ENCODE results near the gene TOMM70. TPM values are rescaled to one million over a fixed set of nuclear protein-coding genes. Genes with fewer than 3 reads are reported as not detected.

The TOMM70 gene
- total RNA-seq, 1 donor: 40.9 TPM

DNA sequence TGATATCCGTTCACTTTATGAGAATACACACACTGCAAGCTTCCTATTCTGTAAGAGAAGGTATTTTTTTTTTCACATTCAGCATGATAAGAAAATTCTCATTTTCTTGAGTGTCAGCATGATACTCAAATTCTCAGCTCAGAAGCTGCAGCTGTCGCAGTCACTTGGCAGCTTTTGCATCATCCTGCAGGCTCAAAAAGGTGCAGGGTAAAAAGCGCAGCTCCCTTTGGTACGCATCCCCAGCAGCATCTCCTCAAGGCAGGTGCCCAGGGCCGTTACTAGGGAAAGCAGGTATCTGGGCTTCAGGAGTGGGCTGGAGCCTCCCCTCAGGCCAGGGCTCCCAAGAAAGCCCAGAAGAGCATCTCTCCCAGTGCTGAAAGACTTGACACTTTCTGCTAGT lies 22.7 kb upstream of the TOMM70 start:
- no peaks in the 10 kb centered on the region for H3K9me3 ChIP-seq (ENCODE audit: low read depth, low read length)
- peaks cover 13% of the 10 kb centered on the region for H3K4me1 ChIP-seq (ENCODE audit: insufficient read depth, low read length)
- H3K27me3 ChIP-seq (ENCODE audit: insufficient read depth, low read length): no peaks in the 10 kb centered on the region
- no peak overlapping the region for H3K4me3 ChIP-seq (ENCODE audit: low read length)

DNA sequence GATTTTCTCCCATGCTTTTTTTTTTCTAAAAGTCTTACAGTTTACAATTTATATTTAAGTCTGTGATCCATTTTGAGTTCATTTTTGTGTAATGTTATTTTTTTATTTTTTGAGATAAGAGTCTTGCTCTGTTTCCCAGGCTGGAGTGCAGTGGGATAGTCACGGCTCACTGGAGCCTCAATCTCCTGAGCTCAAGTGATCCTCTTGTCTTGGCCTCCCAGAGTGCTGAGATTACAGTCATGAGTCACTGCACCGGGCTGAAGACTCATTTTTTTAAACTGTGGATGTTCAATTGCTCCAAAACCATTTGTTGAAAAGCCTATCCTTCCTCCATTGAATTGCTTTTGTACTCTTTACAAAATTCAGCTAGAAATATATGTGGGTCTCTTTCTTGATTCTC lies 20.0 kb upstream of the TOMM70 start:
- Histone ChIP-seq H3K27me3 (ENCODE audit: insufficient read depth, low read length) (no peaks in the 10 kb centered on the region), H3K9me3 (ENCODE audit: low read depth, low read length) (no peaks in the 10 kb centered on the region), H3K4me1 (ENCODE audit: insufficient read depth, low read length) (peaks cover 17% of the 10 kb centered on the region), H3K4me3 (ENCODE audit: low read length) (no peak overlapping the region)

DNA sequence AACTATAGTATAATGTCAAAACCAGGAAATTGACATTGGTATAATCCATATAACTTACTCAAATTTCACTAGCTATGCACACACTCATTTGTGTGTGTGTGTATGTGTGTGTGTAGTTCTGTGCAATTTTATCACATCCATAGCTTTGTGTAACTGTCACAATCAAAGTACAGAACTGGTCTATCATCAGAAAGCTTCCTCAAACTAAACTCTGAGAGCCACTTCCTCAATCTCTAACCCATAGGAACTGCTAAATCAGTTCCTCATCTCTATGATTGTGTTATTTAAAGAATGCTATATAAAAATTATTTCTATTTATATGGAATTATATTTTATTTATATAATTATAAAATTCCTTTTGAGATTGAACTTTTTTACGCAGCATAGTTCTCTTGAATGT lies 18.5 kb upstream of the TOMM70 start:
- H3K4me3 ChIP-seq (ENCODE audit: low read length): no peak overlapping the region
- H3K9me3 ChIP-seq (ENCODE audit: low read depth, low read length): no peaks in the 10 kb centered on the region
- peaks cover 17% of the 10 kb centered on the region for H3K4me1 ChIP-seq (ENCODE audit: insufficient read depth, low read length)
- no peaks in the 10 kb centered on the region for H3K27me3 ChIP-seq (ENCODE audit: insufficient read depth, low read length)

DNA sequence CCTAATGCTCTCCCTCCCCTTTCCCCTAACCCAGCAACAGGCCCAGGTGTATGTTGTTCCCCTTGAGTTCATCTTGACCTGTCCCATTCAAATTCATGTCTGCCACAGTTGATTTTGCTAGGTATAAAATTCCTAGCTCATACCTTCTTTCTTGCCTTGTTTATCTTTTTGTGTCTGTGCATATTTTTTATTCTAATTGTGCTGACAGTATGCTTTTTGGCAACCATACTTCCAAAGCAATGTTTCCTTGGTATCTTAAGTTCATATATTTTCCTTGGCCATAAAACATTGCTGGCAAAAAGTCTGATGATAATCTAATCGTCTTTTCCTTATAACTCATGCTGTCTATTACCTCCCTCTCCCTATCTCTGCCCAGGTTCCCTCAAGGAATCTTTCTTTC lies 16.0 kb upstream of the TOMM70 start:
- Histone ChIP-seq H3K9me3 (ENCODE audit: low read depth, low read length) (no peaks in the 10 kb centered on the region), H3K4me1 (ENCODE audit: insufficient read depth, low read length) (peaks cover 17% of the 10 kb centered on the region), H3K4me3 (ENCODE audit: low read length) (no peak overlapping the region), H3K27me3 (ENCODE audit: insufficient read depth, low read length) (no peaks in the 10 kb centered on the region)

DNA sequence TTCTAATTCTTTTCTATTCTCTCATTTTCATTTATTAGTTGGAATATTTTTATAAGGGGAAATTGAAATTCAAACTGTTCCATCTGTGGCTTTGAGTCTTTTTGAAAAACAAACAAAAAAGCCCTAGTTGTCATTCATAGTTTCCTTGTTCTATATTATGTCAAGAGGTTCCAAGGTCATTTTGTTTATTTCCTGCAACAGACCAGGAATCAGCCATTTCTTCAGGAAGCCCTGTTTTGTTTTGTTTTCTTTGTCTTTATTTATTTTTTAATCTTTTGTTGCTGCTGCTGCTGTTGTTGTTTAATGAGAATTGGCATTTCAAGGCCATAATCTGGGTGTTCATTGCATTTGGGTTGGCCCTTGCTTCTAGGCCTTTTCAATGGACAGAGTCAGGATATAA lies 15.3 kb upstream of the TOMM70 start:
- H3K4me3 ChIP-seq (ENCODE audit: low read length): no peak overlapping the region
- H3K9me3 ChIP-seq (ENCODE audit: low read depth, low read length): no peaks in the 10 kb centered on the region
- no peaks in the 10 kb centered on the region for H3K27me3 ChIP-seq (ENCODE audit: insufficient read depth, low read length)
- peaks cover 17% of the 10 kb centered on the region for H3K4me1 ChIP-seq (ENCODE audit: insufficient read depth, low read length)

DNA sequence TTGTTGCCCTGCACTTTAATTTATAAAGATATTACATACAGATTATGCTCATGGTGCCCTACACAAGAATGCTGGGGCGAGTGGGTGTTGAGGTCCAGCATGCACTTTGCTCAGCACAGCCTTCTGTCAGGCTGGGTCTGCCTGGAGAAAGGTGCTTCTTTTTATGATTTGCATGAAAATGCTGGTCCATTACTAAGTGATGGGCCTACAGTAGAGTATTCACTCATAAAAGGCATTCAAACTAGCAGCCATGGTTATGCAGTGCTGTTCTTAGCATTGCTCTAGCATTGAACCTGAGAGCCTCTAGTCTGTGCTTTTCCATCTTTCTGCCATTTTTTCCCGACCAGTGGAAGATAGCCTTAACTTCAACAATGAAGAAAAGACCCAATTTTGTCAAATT lies 12.7 kb upstream of the TOMM70 start:
- Histone ChIP-seq H3K27me3 (ENCODE audit: insufficient read depth, low read length) (no peaks in the 10 kb centered on the region), H3K4me1 (ENCODE audit: insufficient read depth, low read length) (peaks cover 4% of the 10 kb centered on the region), H3K9me3 (ENCODE audit: low read depth, low read length) (no peaks in the 10 kb centered on the region), H3K4me3 (ENCODE audit: low read length) (no peak overlapping the region)

DNA sequence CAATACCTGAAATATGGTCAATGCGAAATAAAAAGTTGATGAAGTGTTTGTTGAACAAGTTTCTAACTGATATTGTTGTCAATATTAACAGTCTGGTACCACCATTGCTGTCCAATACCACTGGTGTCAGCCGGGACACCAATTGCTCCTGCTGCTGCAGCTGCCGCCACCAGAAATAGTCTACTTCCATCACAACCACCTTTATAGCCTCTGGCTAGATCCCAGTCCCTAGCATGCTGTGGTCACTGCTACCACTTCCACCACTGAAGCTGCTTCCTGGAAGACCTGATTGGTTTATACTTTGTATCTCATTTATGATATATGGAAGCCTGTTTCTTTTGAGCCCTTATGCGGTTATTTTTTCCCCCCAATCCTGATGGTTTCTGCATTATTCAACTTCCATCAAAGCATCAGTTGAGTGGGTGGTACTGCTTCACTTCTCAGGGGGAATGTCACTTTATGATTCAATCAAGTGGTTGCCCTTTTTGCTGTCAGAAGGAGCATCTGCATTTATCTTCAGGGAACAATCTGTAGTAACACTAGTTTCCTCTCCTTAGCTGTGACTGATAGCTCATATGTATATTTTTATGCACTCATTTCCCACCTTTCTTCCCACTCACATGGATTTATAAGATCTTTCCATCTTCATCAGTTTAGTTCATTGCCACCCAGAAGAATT lies 12.2 kb upstream of the TOMM70 start:
- Histone ChIP-seq H3K4me3 (ENCODE audit: low read length) (no peak overlapping the region), H3K4me1 (ENCODE audit: insufficient read depth, low read length) (no peaks in the 10 kb centered on the region), H3K9me3 (ENCODE audit: low read depth, low read length) (peaks cover under 1% of the 10 kb centered on the region), H3K27me3 (ENCODE audit: insufficient read depth, low read length) (no peaks in the 10 kb centered on the region)

DNA sequence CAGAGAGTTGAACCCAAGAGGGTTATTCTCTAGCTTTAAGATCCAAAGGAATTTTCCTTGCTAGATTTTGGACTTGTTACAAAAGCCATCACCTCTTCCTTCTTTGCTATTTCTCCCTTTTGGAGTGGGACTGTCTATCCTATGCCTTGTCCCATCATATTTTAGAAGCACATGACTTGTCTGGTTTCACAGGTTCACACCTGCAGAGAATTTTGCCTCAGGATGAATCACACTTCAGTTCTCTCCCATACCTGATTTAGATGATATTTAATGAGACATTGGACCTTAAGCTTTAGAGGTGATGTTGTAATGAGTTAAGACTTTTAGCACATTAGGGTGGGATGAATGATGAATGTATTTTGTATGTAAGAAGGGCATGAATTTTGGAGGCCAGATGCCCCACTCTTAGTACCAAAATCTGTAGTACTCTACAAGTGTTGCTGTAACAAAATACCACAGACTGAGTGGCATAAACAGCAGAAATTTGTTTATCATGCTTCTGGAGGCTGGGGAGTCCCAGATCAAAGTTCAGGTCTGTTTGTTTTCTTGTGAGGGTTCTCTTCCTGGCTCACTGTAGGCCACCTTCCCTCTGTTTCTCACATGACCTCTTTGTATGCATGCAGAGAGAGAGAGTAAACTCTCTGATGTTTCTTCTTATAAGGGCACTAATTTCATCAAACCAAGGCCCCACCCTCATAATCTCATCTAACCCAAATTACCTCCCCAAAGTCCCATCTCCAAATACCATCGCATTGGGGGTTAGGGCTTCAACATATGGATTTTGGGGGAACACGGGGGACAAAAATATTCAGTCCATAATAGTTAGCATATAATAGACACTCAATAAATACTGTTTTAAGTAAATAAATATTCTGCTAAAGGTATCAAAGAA lies 10.4 kb upstream of the TOMM70 start:
- Histone ChIP-seq H3K27me3 (ENCODE audit: insufficient read depth, low read length) (no peaks in the 10 kb centered on the region), H3K4me1 (ENCODE audit: insufficient read depth, low read length) (no peaks in the 10 kb centered on the region), H3K9me3 (ENCODE audit: low read depth, low read length) (peaks cover 12% of the 10 kb centered on the region), H3K4me3 (ENCODE audit: low read length) (no peak overlapping the region)

DNA sequence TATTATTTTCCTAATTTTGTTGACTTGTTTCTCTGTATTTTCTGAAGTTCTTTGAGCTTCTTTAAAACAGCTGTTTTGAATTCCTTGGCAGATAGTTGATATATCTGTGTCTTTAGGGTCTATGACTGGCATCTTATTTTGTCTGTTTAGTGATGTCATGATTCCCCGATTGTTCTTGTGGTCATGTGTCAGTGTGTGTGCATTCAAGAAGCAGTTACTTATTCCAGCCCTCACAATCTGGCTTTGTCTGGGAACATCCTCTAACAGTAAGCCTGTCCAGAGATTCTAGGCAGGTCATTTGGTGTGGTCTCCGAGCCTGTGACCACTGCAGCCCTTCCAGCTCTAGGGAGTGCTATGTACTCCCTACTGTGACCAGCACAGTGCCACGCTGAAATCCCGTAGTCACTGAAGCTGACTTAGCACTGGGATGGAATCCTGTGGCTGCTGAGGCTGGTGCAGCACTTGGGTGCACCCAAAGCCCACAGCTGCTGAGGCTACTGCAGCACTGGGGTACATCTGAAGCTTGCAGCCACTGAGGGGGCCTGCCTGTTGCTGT lies 7.2 kb upstream of the TOMM70 start:
- peaks cover 5% of the 10 kb centered on the region for H3K4me1 ChIP-seq (ENCODE audit: insufficient read depth, low read length)
- H3K27me3 ChIP-seq (ENCODE audit: insufficient read depth, low read length): no peaks in the 10 kb centered on the region
- H3K4me3 ChIP-seq (ENCODE audit: low read length): no peak overlapping the region
- H3K9me3 ChIP-seq (ENCODE audit: low read depth, low read length): peaks cover 12% of the 10 kb centered on the region

DNA sequence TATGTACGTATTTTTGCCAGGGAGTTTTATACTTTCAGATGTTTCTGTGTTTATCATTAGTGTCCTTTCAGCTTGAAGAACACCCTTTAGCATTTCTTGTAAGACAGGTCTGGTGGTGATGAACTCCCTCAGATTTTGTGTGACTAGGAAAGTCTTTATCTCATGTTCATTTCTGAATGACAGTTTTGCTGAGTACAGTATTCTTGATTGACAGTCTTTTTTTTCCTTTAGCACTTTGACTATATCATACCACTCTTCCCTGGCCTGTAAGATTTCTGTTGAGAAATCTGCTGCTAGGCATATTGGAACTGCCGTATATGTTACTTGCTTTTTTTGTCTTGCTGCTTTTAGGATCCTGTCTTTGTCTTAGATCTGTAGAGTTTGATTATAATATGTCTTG lies 6.3 kb upstream of the TOMM70 start:
- peaks cover 13% of the 10 kb centered on the region for H3K4me1 ChIP-seq (ENCODE audit: insufficient read depth, low read length)
- no peaks in the 10 kb centered on the region for H3K27me3 ChIP-seq (ENCODE audit: insufficient read depth, low read length)
- no peak overlapping the region for H3K4me3 ChIP-seq (ENCODE audit: low read length)
- peaks cover 12% of the 10 kb centered on the region for H3K9me3 ChIP-seq (ENCODE audit: low read depth, low read length)

DNA sequence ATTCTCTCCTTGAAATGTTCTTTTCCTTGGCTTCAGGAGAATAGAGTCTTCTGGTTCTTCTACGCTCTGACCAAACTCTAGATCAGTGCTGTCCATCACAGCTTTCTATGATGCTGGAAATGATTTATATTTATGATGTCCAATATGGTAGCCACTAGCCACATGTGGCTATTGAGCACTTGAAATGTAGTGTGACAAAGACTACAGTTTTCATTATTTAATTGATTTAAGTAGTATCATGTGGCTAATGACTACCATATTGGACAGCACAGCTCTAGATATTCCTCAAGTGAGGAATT lies 3.3 kb upstream of the TOMM70 start:
- H3K4me3 ChIP-seq (ENCODE audit: low read length): no peak overlapping the region
- H3K9me3 ChIP-seq (ENCODE audit: low read depth, low read length): peaks cover 12% of the 10 kb centered on the region
- H3K27me3 ChIP-seq (ENCODE audit: insufficient read depth, low read length): no peaks in the 10 kb centered on the region
- peaks cover 30% of the 10 kb centered on the region for H3K4me1 ChIP-seq (ENCODE audit: insufficient read depth, low read length)

DNA sequence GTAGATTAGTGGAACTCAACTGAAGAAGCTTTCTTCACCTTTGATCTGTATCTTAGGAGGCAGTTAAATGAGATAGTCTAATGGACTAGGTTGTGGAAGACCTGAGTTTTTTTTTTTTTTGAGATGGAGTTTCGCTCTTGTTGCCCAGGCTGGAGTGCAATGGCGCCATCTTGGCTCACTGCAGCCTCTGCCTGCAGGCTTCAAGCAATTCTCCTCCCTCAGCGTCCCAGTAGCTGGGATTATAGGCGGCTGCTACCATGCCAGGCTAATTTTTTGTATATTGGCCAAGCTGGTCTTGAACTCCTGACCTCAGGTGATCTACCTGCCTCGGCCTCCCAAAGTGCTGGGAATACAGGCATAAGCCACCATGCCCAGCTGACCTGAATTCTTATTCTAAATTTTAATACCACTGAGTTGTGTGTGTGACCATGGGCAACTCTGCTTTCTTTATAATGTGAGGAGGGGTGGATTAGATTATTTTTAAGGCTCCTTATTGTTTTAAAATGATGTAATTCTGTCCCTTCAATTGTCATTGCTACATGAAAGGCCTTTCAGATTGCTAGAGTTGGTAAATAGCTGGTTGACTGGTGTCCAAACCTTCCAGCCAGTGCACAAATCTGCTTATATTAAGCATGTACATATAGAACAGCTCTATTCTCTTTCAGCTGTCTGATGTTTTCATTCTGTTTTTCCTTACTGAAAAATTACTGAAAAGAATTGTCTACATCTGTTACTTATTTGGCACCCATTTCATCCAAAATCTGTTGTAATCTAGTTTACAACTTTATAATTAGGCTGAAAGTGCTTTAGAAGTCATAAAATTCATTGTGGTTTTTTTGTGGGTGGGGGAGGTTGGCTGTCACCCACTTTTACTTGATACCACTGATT lies 2.7 kb upstream of the TOMM70 start:
- peaks cover 12% of the 10 kb centered on the region for H3K9me3 ChIP-seq (ENCODE audit: low read depth, low read length)
- H3K27me3 ChIP-seq (ENCODE audit: insufficient read depth, low read length): no peaks in the 10 kb centered on the region
- H3K4me3 ChIP-seq (ENCODE audit: low read length): no peak overlapping the region
- peaks cover 36% of the 10 kb centered on the region for H3K4me1 ChIP-seq (ENCODE audit: insufficient read depth, low read length)

DNA sequence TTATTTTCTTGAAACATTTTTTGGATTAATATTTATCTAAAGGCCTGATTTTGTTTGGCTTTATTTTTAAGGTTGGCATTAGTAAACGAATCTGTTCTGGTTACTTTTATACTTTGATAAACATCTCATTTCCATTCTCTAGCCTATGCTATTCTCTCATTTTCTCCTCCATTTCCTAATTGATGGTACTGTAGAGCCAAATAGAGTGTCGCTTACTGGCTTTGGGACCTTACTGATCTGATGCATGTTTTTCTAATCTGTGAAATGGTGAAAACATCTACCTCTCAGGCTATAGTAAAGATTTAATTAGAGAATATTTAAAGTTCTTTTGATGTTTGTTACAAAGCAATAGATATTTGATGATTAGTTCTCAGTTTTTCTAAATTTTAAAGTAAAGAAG lies 2.0 kb upstream of the TOMM70 start:
- Histone ChIP-seq H3K9me3 (ENCODE audit: low read depth, low read length) (peaks cover 10% of the 10 kb centered on the region), H3K4me3 (ENCODE audit: low read length) (no peak overlapping the region), H3K27me3 (ENCODE audit: insufficient read depth, low read length) (no peaks in the 10 kb centered on the region), H3K4me1 (ENCODE audit: insufficient read depth, low read length) (peaks cover 36% of the 10 kb centered on the region)

DNA sequence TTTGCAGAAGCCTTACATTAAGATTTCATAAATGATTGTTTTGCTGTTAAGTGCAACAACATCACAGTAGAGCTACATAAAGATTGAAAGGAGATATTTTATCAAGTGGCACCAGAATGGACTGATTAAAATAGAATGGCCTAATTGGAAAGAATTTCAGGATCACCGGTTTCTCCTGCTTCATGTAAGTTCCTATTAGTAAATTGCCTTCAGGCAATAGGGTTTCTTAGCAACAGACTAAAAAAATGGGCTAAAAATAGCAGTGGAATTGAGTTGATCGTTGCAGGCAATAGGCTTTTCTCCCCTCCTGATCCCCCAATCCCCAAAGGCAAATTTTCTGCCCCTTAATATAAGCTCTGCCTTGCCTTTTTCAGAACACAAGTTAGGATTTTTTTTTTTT lies 1.4 kb upstream of the TOMM70 start:
- no peaks in the 10 kb centered on the region for H3K27me3 ChIP-seq (ENCODE audit: insufficient read depth, low read length)
- H3K4me1 ChIP-seq (ENCODE audit: insufficient read depth, low read length): peaks cover 36% of the 10 kb centered on the region
- H3K9me3 ChIP-seq (ENCODE audit: low read depth, low read length): peaks cover 3% of the 10 kb centered on the region
- peak overlapping the region; percentile 75 for H3K4me3 ChIP-seq (ENCODE audit: low read length)

DNA sequence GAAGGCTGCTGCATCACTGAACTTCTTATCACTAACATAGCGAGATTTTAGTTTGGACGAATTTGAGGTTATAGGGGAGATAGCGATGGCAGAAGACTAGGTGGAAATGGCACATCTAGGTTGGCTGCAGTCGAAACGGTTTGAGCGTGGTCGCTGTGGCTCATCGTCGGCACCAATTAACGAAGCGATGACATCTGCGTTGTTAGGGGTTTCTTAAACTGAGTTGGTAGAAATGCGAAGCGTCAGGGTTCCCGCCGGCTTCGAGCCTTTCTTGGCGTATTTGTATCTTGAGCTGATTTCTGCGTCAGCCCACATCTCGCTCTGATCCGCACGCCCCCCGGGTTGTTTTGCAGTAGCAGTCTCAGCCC lies 769 bp upstream of the TOMM70 start:
- no peaks in the 10 kb centered on the region for H3K27me3 ChIP-seq (ENCODE audit: insufficient read depth, low read length)
- H3K4me1 ChIP-seq (ENCODE audit: insufficient read depth, low read length): peaks cover 36% of the 10 kb centered on the region
- H3K4me3 ChIP-seq (ENCODE audit: low read length): peak overlapping the region; percentile 75
- H3K9me3 ChIP-seq (ENCODE audit: low read depth, low read length): no peaks in the 10 kb centered on the region
